ENCODE measurements around the gene LRP1B. TPM values are rescaled to one million over a fixed set of nuclear protein-coding genes. Genes with fewer than 3 reads are reported as not detected.

LRP1B gene
- total and polyA plus RNA-seq, 2 experiments from 2014 or later, result not detected

GRCh38 chr2:140600116-140600515 lies 1530.7 kb downstream of the LRP1B start:
- Histone ChIP-seq H3K79me2 (ENCODE audit: insufficient read depth) (no peaks in the 10 kb centered on the region), H3K9ac (no peak overlapping the region), H3K27ac (no peak overlapping the region), H3K9me3 (ENCODE audit: low read depth) (no peaks in the 10 kb centered on the region), H3F3A (ENCODE audit: insufficient read depth) (no peaks in the 10 kb centered on the region), H3K4me2 (ENCODE audit: unreplicated experiment) (no peak overlapping the region), H3K9me2 (ENCODE audit: insufficient read depth) (no peaks in the 10 kb centered on the region), H4K20me1 (ENCODE audit: insufficient read depth) (no peaks in the 10 kb centered on the region), H2AFZ (no peak overlapping the region), H3K27me3 (replicated peaks; ENCODE audit: insufficient read depth) (no peaks in the 10 kb centered on the region), H3K36me3 (ENCODE audit: low read depth) (no peaks in the 10 kb centered on the region), H3K4me1 (ENCODE audit: insufficient read depth) (no peaks in the 10 kb centered on the region), H3K4me3 (no peak overlapping the region)
- in situ Hi-C loops (cut with MboI), result no loop called here
- peak; percentile 63 for DNase-seq
- no peak for TF ChIP-seq EZH2 (IDR thresholded peaks at IDR 0.05; ENCODE audit: insufficient read depth, poor library complexity, severe bottlenecking)
- TF ChIP-seq EZH2phosphoT487 (IDR thresholded peaks at IDR 0.05; ENCODE audit: insufficient read depth, low read depth), result no peak
- 0 to 9% methylated on average over 1 of the region's 1 CpG for WGBS, 2 experiments (ENCODE audit: low coverage in 1 of 2, low lambda C conversion rate in 2 of 2, missing lambda C conversion rate in 2 of 2)

GRCh38 chr2:140597836-140598235 lies 1533.0 kb downstream of the LRP1B start:
- 80 to 85% methylated on average over 1 of the region's 1 CpG for WGBS, 2 experiments (ENCODE audit: low coverage in 1 of 2, low lambda C conversion rate in 2 of 2, missing lambda C conversion rate in 2 of 2)
- H3K9ac ChIP-seq, result no peak overlapping the region
- H3K4me1 ChIP-seq (ENCODE audit: insufficient read depth), result no peaks in the 10 kb centered on the region
- no peak overlapping the region for H3K4me3 ChIP-seq
- TF ChIP-seq EZH2phosphoT487 (IDR thresholded peaks at IDR 0.05; ENCODE audit: insufficient read depth, low read depth) (no peak), EZH2 (IDR thresholded peaks at IDR 0.05; ENCODE audit: insufficient read depth, poor library complexity, severe bottlenecking) (no peak)
- H3K27ac ChIP-seq, result no peak overlapping the region
- no peak overlapping the region for H2AFZ ChIP-seq
- no peaks in the 10 kb centered on the region for H3K27me3 ChIP-seq (replicated peaks; ENCODE audit: insufficient read depth)
- no peaks in the 10 kb centered on the region for H3F3A ChIP-seq (ENCODE audit: insufficient read depth)
- in situ Hi-C loops (cut with MboI), result no loop called here
- no peaks in the 10 kb centered on the region for H3K79me2 ChIP-seq (ENCODE audit: insufficient read depth)
- DNase-seq, result no peak
- H3K9me3 ChIP-seq (ENCODE audit: low read depth), result no peaks in the 10 kb centered on the region
- no peaks in the 10 kb centered on the region for H3K36me3 ChIP-seq (ENCODE audit: low read depth)
- H3K4me2 ChIP-seq (ENCODE audit: unreplicated experiment), result no peak overlapping the region
- H4K20me1 ChIP-seq (ENCODE audit: insufficient read depth), result no peaks in the 10 kb centered on the region
- no peaks in the 10 kb centered on the region for H3K9me2 ChIP-seq (ENCODE audit: insufficient read depth)

- Histone ChIP-seq H3K9ac (no peak overlapping the region), H3K27ac (no peak overlapping the region), H3K9me3 (ENCODE audit: low read depth) (no peaks in the 10 kb centered on the region), H2AFZ (no peak overlapping the region), H4K20me1 (ENCODE audit: insufficient read depth) (no peaks in the 10 kb centered on the region), H3K4me1 (ENCODE audit: insufficient read depth) (no peaks in the 10 kb centered on the region), H3K79me2 (ENCODE audit: insufficient read depth) (no peaks in the 10 kb centered on the region), H3K9me2 (ENCODE audit: insufficient read depth) (no peaks in the 10 kb centered on the region), H3K27me3 (replicated peaks; ENCODE audit: insufficient read depth) (no peaks in the 10 kb centered on the region), H3K4me2 (ENCODE audit: unreplicated experiment) (no peak overlapping the region), H3F3A (ENCODE audit: insufficient read depth) (no peaks in the 10 kb centered on the region), H3K4me3 (no peak overlapping the region), H3K36me3 (ENCODE audit: low read depth) (no peaks in the 10 kb centered on the region)
- TF ChIP-seq EZH2phosphoT487 (IDR thresholded peaks at IDR 0.05; ENCODE audit: insufficient read depth, low read depth) (no peak), EZH2 (IDR thresholded peaks at IDR 0.05; ENCODE audit: insufficient read depth, poor library complexity, severe bottlenecking) (no peak)
- no peak for DNase-seq
- in situ Hi-C loops (cut with MboI), result no loop called here
- 29 to 36% methylated on average over 1 of the region's 1 CpG for WGBS, 2 experiments (ENCODE audit: low coverage in 1 of 2, low lambda C conversion rate in 2 of 2, missing lambda C conversion rate in 2 of 2)
These were observed 1533.6 kb downstream of the LRP1B start for GRCh38 chr2:140597205-140597604.

- Histone ChIP-seq H3K9me2 (ENCODE audit: insufficient read depth) (no peaks in the 10 kb centered on the region), H2AFZ (no peak overlapping the region), H4K20me1 (ENCODE audit: insufficient read depth) (no peaks in the 10 kb centered on the region), H3K9me3 (ENCODE audit: low read depth) (no peaks in the 10 kb centered on the region), H3F3A (ENCODE audit: insufficient read depth) (no peaks in the 10 kb centered on the region), H3K4me3 (no peak overlapping the region), H3K27ac (no peak overlapping the region), H3K36me3 (ENCODE audit: low read depth) (no peaks in the 10 kb centered on the region), H3K9ac (no peak overlapping the region), H3K27me3 (replicated peaks; ENCODE audit: insufficient read depth) (no peaks in the 10 kb centered on the region), H3K79me2 (ENCODE audit: insufficient read depth) (no peaks in the 10 kb centered on the region), H3K4me1 (ENCODE audit: insufficient read depth) (no peaks in the 10 kb centered on the region), H3K4me2 (ENCODE audit: unreplicated experiment) (no peak overlapping the region)
- TF ChIP-seq EZH2phosphoT487 (IDR thresholded peaks at IDR 0.05; ENCODE audit: insufficient read depth, low read depth), result no peak
- 61 to 73% methylated on average over 4 of the region's 4 CpGs for WGBS, 2 experiments (ENCODE audit: low coverage in 1 of 2, low lambda C conversion rate in 2 of 2, missing lambda C conversion rate in 2 of 2)
- in situ Hi-C loops (cut with MboI), result no loop called here
- no peak for DNase-seq
These were observed 1534.4 kb downstream of the LRP1B start for GRCh38 chr2:140596447-140596846.

- DNase-seq, result no peak
- H2AFZ ChIP-seq, result no peak overlapping the region
- H3K9me2 ChIP-seq (ENCODE audit: insufficient read depth), result no peaks in the 10 kb centered on the region
- no peak overlapping the region for H3K27ac ChIP-seq
- no peak overlapping the region for H3K4me2 ChIP-seq (ENCODE audit: unreplicated experiment)
- no peaks in the 10 kb centered on the region for H3K4me1 ChIP-seq (ENCODE audit: insufficient read depth)
- H3K9ac ChIP-seq, result no peak overlapping the region
- WGBS, 2 experiments (ENCODE audit: low coverage in 1 of 2, low lambda C conversion rate in 2 of 2, missing lambda C conversion rate in 2 of 2), result 66 to 76% methylated on average over 2 of the region's 2 CpGs
- H3K4me3 ChIP-seq, result no peak overlapping the region
- H3K36me3 ChIP-seq (ENCODE audit: low read depth), result no peaks in the 10 kb centered on the region
- no peaks in the 10 kb centered on the region for H4K20me1 ChIP-seq (ENCODE audit: insufficient read depth)
- no peaks in the 10 kb centered on the region for H3F3A ChIP-seq (ENCODE audit: insufficient read depth)
- H3K79me2 ChIP-seq (ENCODE audit: insufficient read depth), result no peaks in the 10 kb centered on the region
- H3K9me3 ChIP-seq (ENCODE audit: low read depth), result no peaks in the 10 kb centered on the region
- TF ChIP-seq EZH2 (IDR thresholded peaks at IDR 0.05; ENCODE audit: insufficient read depth, poor library complexity, severe bottlenecking), result no peak
- no peak for TF ChIP-seq EZH2phosphoT487 (IDR thresholded peaks at IDR 0.05; ENCODE audit: insufficient read depth, low read depth)
- no peaks in the 10 kb centered on the region for H3K27me3 ChIP-seq (replicated peaks; ENCODE audit: insufficient read depth)
- in situ Hi-C loops (cut with MboI), result no loop called here
These were observed 1535.7 kb downstream of the LRP1B start for GRCh38 chr2:140595107-140595506.
